MM.1S (cell line): ENCODE measurements around the gene FOXI2.

Source experiments
- CTCF ChIP-seq: fragments of 300-600 bp; sonication (generic); IDR thresholded peaks from 2 replicates; pipeline ENCODE4 v1.5.1; 2016; ENCODE audit warnings: antibody characterized with exemption, low read length, mixed read lengths
- EZH2 ChIP-seq: fragments of 300-600 bp; sonication (generic); optimal IDR thresholded peaks from 2 replicates; pipeline ENCODE3; 2017; ENCODE audit warnings: low read depth, mild to moderate bottlenecking, antibody characterized with exemption, low read length, mixed read lengths
- EZH2phosphoT487 ChIP-seq: fragments of 300-600 bp; sonication (generic); IDR thresholded peaks from 2 replicates; pipeline ENCODE4 v1.6.1; 2018; ENCODE audit warnings: antibody characterized with exemption, low read length

DNA sequence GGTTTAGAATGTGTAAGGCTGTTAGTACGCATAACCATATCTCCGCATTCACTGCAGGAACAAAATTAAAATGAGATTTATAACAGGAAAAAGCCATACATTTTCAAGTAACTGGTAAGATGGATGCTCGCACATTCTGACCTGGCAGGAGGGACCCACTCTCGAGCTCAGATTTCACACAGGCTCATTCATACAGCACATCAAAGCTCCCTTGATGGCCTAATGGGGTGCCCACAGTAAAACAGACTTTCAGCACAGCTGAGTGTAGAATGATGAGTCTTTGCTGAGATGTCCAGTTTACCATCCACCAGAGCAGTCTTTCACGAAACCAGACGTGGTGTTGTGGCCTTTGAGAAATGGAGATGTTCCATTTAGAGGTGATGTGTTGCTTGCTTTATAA lies 8.9 kb downstream of the FOXI2 start:
- no peak for TF ChIP-seq CTCF
- TF ChIP-seq EZH2phosphoT487 = no peak
- no peak for TF ChIP-seq EZH2
